ACC112 (cell line): ENCODE measurements around the gene HNF1B.

Source experiments
- H2AFZ ChIP-seq: fragments of 200-600 bp; sonication (generic); one replicate; pipeline ENCODE4 v1.6.0; 2017; ENCODE audit warnings: antibody characterized with exemption, low read length; ENCODE audit not compliant: unreplicated experiment
- H3K27ac ChIP-seq: fragments of 200-600 bp; sonication (generic); 2 replicates; pipeline ENCODE4 v1.5.1; 2014; ENCODE audit warnings: low read depth, mild to moderate bottlenecking, antibody characterized with exemption, low read length, moderate library complexity
- H3K27me3 ChIP-seq: fragments of 200-600 bp; sonication (generic); 2 replicates; pipeline ENCODE4 v1.6.1; 2014; ENCODE audit warnings: mild to moderate bottlenecking, antibody characterized with exemption, low read length, moderate library complexity, mixed read lengths; ENCODE audit not compliant: insufficient read depth
- H3K36me3 ChIP-seq: fragments of 200-600 bp; sonication (generic); 2 replicates; pipeline ENCODE4 v1.6.1; 2016; ENCODE audit warnings: mild to moderate bottlenecking, antibody characterized with exemption, low read length, moderate library complexity, mixed read lengths; ENCODE audit not compliant: insufficient read depth
- H3K4me1 ChIP-seq: fragments of 200-600 bp; sonication (generic); one replicate; pipeline ENCODE4 v1.6.1; 2016; ENCODE audit warnings: low read length, mixed read lengths; ENCODE audit not compliant: insufficient read depth, unreplicated experiment, control insufficient read depth
- H3K4me3 ChIP-seq: fragments of 200-600 bp; sonication (generic); 2 replicates; pipeline ENCODE4 v1.5.1; 2014; ENCODE audit warnings: mild to moderate bottlenecking, low read depth, low read length
- H3K79me2 ChIP-seq: fragments of 200-600 bp; sonication (generic); one replicate; pipeline ENCODE4 v1.6.0; 2016; ENCODE audit warnings: low read length; ENCODE audit not compliant: control insufficient read depth, unreplicated experiment, insufficient read depth

The HNF1B gene

GRCh38 chr17:37671824-37672547, 72.9 kb downstream of the HNF1B start:
- Histone ChIP-seq H3K4me3 (peak overlapping the region; percentile 29; the same call in 1 of the 2 replicates), H3K27me3 (no peaks in the 10 kb centered on the region), H3K27ac (peak overlapping the region; percentile 89), H3K36me3 (no peaks in the 10 kb centered on the region), H3K79me2 (no peaks in the 10 kb centered on the region), H2AFZ (peak overlapping the region; percentile 92), H3K4me1 (peaks cover 24% of the 10 kb centered on the region)

- Histone ChIP-seq H3K4me3 (no peak overlapping the region), H3K4me1 (peaks cover 24% of the 10 kb centered on the region), H3K36me3 (no peaks in the 10 kb centered on the region), H2AFZ (peak overlapping the region; percentile 75), H3K79me2 (no peaks in the 10 kb centered on the region), H3K27ac (peak overlapping the region; percentile 89), H3K27me3 (no peaks in the 10 kb centered on the region)
Observed at GRCh38 chr17:37671028-37671823, 73.6 kb downstream of the HNF1B start.

GRCh38 chr17:37667039-37667438, 77.8 kb downstream of the HNF1B start:
- Histone ChIP-seq H3K4me1 (peaks cover 12% of the 10 kb centered on the region), H3K27me3 (no peaks in the 10 kb centered on the region), H3K79me2 (no peaks in the 10 kb centered on the region)

GRCh38 chr17:37664214-37664613, 80.6 kb downstream of the HNF1B start:
- Histone ChIP-seq H3K79me2 (no peaks in the 10 kb centered on the region), H3K36me3 (no peaks in the 10 kb centered on the region), H2AFZ (no peak overlapping the region), H3K4me3 (no peak overlapping the region), H3K4me1 (no peaks in the 10 kb centered on the region), H3K27ac (no peak overlapping the region), H3K27me3 (no peaks in the 10 kb centered on the region)

More at GRCh38 chr17:37667039-37667438, 77.8 kb downstream of the HNF1B start:
- H3K36me3 ChIP-seq, result no peaks in the 10 kb centered on the region
- H2AFZ ChIP-seq, result no peak overlapping the region
- H3K27ac ChIP-seq, result no peak overlapping the region
- no peak overlapping the region for H3K4me3 ChIP-seq

GRCh38 chr17:37662353-37662752, 82.5 kb downstream of the HNF1B start:
- Histone ChIP-seq H3K27ac (no peak overlapping the region), H3K4me1 (no peaks in the 10 kb centered on the region), H3K79me2 (no peaks in the 10 kb centered on the region), H3K4me3 (no peak overlapping the region), H2AFZ (no peak overlapping the region), H3K27me3 (no peaks in the 10 kb centered on the region), H3K36me3 (no peaks in the 10 kb centered on the region)

GRCh38 chr17:37661400-37662014, 83.4 kb downstream of the HNF1B start:
- no peaks in the 10 kb centered on the region for H3K79me2 ChIP-seq
- no peaks in the 10 kb centered on the region for H3K4me1 ChIP-seq
- H3K27ac ChIP-seq, result no peak overlapping the region
- H3K4me3 ChIP-seq, result no peak overlapping the region
- no peak overlapping the region for H2AFZ ChIP-seq
- H3K36me3 ChIP-seq, result no peaks in the 10 kb centered on the region
- H3K27me3 ChIP-seq, result no peaks in the 10 kb centered on the region

- no peaks in the 10 kb centered on the region for H3K36me3 ChIP-seq
- no peak overlapping the region for H2AFZ ChIP-seq
- H3K27me3 ChIP-seq, result no peaks in the 10 kb centered on the region
- H3K4me1 ChIP-seq, result no peaks in the 10 kb centered on the region
- H3K79me2 ChIP-seq, result no peaks in the 10 kb centered on the region
- H3K4me3 ChIP-seq, result no peak overlapping the region
- no peak overlapping the region for H3K27ac ChIP-seq
Observed at GRCh38 chr17:37659925-37660324, 84.9 kb downstream of the HNF1B start.

- Histone ChIP-seq H3K4me3 (no peak overlapping the region), H2AFZ (no peak overlapping the region), H3K27me3 (no peaks in the 10 kb centered on the region), H3K79me2 (no peaks in the 10 kb centered on the region), H3K36me3 (no peaks in the 10 kb centered on the region), H3K27ac (no peak overlapping the region), H3K4me1 (no peaks in the 10 kb centered on the region)
Observed at GRCh38 chr17:37657202-37657601, 87.7 kb downstream of the HNF1B start.

- peaks cover 15% of the 10 kb centered on the region for H3K4me1 ChIP-seq
- H3K27ac ChIP-seq, result no peak overlapping the region
- no peaks in the 10 kb centered on the region for H3K27me3 ChIP-seq
- no peak overlapping the region for H3K4me3 ChIP-seq
- no peak overlapping the region for H2AFZ ChIP-seq
- no peaks in the 10 kb centered on the region for H3K36me3 ChIP-seq
- H3K79me2 ChIP-seq, result no peaks in the 10 kb centered on the region
Observed at GRCh38 chr17:37651849-37652248, 93.0 kb downstream of the HNF1B start.

GRCh38 chr17:37650419-37651003, 94.3 kb downstream of the HNF1B start:
- H3K36me3 ChIP-seq, result no peaks in the 10 kb centered on the region
- no peak overlapping the region for H3K27ac ChIP-seq
- no peak overlapping the region for H2AFZ ChIP-seq
- H3K79me2 ChIP-seq, result no peaks in the 10 kb centered on the region
- no peaks in the 10 kb centered on the region for H3K27me3 ChIP-seq
- peaks cover 15% of the 10 kb centered on the region for H3K4me1 ChIP-seq
- no peak overlapping the region for H3K4me3 ChIP-seq
